Measurements from ENCODE around the gene TMED4. TPM values are rescaled to one million over a fixed set of nuclear protein-coding genes. Genes with fewer than 3 reads are reported as not detected.

Gene TMED4
- total and polyA plus RNA-seq, 7 donors, result 29.8 to 64.4 (median 43.6) TPM

DNA sequence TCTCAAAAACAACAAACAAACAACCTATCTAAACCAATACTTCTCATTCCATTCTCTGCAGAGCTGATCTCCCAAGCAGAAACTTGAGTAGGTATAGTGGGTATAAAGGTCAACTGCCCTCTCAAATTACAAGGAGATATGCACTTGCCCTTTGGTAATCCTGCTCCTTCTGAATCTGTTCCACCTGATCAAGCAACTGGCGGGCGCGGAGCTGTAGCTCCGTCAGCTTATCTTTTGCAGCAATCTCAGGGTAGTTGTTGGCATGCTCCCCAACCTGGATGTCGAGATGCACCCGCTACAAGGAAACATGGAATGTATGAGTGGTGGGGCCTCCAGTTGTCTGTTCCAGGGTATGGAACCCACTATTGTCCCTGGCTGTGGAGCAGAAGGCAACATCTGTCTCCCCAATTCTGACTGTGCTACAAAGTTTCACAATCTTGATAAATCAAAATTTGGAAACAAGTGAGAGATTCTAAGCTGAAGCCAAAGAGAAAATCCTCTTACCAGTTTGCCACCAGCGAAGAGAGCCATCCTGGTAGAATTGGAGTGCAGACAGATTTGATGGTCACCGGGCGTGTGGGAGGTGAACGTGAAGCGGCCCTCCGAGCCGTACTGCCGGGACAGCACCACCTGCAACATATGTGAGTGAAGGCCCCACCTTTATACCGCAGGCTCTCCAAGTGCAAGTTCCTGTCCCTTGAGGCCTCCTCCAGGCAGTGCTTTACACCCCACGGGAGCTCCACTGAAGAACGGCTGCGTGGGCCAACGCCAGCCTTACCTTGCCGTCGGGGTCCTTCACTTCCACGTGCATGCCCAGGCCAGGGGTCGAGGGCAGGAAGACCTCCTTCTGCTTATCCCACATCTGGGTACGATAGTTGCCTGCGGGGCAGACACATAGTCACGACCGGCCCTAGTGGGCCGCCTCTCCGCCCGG lies 819 bp downstream of the TMED4 start:
- intact Hi-C loops (cut with DNase I), result loop anchor here in 1 of 2 donors (10.0 kb wide), 1 partner anchor 554 kb away; no protein-coding TSS in a partner anchor
- no peaks in the 10 kb centered on the region for H3K27me3 ChIP-seq (ENCODE audit: insufficient read depth in 3 of 3, low read length in 2 of 3)
- peak overlapping the region; percentile 94 for H3K27ac ChIP-seq
- H3K4me3 ChIP-seq, result peak overlapping the region; percentile 96
- H3K9me3 ChIP-seq, result no peaks in the 10 kb centered on the region
- TF ChIP-seq, protein P1, sequence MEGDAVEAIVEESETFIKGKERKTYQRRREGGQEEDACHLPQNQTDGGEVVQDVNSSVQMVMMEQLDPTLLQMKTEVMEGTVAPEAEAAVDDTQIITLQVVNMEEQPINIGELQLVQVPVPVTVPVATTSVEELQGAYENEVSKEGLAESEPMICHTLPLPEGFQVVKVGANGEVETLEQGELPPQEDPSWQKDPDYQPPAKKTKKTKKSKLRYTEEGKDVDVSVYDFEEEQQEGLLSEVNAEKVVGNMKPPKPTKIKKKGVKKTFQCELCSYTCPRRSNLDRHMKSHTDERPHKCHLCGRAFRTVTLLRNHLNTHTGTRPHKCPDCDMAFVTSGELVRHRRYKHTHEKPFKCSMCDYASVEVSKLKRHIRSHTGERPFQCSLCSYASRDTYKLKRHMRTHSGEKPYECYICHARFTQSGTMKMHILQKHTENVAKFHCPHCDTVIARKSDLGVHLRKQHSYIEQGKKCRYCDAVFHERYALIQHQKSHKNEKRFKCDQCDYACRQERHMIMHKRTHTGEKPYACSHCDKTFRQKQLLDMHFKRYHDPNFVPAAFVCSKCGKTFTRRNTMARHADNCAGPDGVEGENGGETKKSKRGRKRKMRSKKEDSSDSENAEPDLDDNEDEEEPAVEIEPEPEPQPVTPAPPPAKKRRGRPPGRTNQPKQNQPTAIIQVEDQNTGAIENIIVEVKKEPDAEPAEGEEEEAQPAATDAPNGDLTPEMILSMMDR (IDR thresholded peaks at IDR 0.05), result no peak
- no peak for DNase-seq
- peak; percentile 10 to 14 (median 13) for ATAC-seq
- H3K36me3 ChIP-seq (ENCODE audit: insufficient read depth in 1 of 2, low read depth in 1 of 2), result peaks cover 0 to 47% of the 10 kb centered on the region in 2 donors
- WGBS, 3 donors, result 8 to 12% (median 10%) methylated on average over 30 of the region's 30 CpGs
- H3K4me1 ChIP-seq, result peaks cover 22% of the 10 kb centered on the region

DNA sequence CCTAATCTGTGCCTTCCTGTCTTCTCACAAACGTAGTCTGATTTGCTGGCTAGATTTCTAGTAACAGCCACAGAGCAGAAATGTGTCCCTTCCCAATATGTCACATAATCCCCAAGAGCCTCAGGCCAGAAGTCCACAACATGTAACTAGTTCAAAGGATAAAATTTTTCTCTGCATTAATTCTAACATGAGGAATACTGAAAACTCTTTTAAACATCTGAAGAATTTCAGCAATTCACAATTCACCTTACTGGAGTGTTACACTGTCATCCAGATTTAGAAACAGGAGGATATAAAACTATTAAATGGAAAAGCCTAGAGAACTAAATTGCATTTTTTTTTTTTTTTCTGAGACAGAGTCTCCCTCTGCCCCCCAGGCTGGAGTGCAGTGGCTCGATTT lies 5.8 kb downstream of the TMED4 start:
- H3K9me3 ChIP-seq, result no peaks in the 10 kb centered on the region
- intact Hi-C loops (cut with DNase I), result no loop called here
- peaks cover 13 to 80% of the 10 kb centered on the region in 2 donors for H3K36me3 ChIP-seq (ENCODE audit: insufficient read depth in 1 of 2, low read depth in 1 of 2)
- WGBS, 3 donors, result 56 to 73% (median 58%) methylated on average over 2 of the region's 2 CpGs
- TF ChIP-seq, protein P1 (IDR thresholded peaks at IDR 0.05), result no peak
- ATAC-seq, result no peak
- DNase-seq, result no peak
- H3K4me3 ChIP-seq, result no peak overlapping the region
- H3K4me1 ChIP-seq, result peaks cover 35% of the 10 kb centered on the region
- no peak overlapping the region for H3K27ac ChIP-seq
- H3K27me3 ChIP-seq (ENCODE audit: insufficient read depth in 3 of 3, low read length in 2 of 3), result no peaks in the 10 kb centered on the region

DNA sequence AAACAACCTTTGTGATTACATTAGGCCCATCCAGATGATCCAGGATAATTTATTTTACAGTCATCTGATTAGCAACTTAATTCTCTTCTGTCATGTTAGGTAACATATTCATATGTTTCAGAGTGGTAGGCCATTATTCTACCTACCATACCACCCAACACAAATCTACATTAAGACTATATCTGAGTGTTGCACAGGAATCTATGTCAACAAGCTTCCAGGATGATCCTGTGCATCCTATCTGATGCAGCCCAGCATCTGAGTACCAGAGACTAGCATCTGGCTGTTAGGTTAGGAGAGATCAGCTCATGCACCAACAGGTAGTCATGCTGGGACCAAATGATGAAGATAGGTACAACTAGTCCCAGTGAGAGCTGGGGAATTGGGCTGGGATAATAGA lies 7.0 kb downstream of the TMED4 start:
- no peaks in the 10 kb centered on the region for H3K27me3 ChIP-seq (ENCODE audit: insufficient read depth in 3 of 3, low read length in 2 of 3)
- peaks cover 18 to 82% of the 10 kb centered on the region in 2 donors for H3K36me3 ChIP-seq (ENCODE audit: insufficient read depth in 1 of 2, low read depth in 1 of 2)
- no peak overlapping the region for H3K27ac ChIP-seq
- DNase-seq (no peak), ATAC-seq (no peak)
- no peaks in the 10 kb centered on the region for H3K9me3 ChIP-seq
- intact Hi-C loops (cut with DNase I), result no loop called here
- H3K4me1 ChIP-seq, result peaks cover 23% of the 10 kb centered on the region
- TF ChIP-seq, protein P1 (IDR thresholded peaks at IDR 0.05), result no peak
- H3K4me3 ChIP-seq, result peak overlapping the region; percentile 97

DNA sequence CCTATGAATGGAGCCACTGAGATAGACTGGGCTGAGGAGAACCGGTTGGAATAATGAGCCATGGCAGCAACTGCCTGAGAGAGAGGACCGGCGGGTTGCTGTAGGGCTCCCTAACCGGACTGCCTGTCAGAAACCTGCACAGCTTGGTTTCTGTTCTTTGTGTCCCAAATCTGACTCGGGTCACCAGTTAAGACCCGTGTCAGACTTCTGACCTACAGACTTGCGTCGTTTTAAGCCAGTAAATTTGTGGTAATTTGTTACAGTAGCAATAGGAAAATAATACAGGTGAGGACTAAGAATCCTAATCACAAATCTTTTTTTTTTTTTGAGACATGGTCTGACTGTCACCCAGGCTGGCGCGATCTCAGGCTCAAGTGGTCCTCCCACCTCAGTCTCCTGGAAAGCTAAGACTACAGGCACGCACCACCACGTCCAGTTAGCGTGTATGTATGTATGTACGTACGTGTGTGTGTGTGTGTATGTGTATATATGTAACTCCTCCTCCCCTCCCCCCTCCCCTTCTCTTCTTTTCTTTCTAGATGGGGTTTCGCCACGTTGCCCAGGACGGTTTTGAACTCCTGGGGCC lies 7.7 kb downstream of the TMED4 start:
- H3K4me1 ChIP-seq, result peaks cover 19% of the 10 kb centered on the region
- ATAC-seq (no peak), DNase-seq (no peak)
- no peaks in the 10 kb centered on the region for H3K9me3 ChIP-seq
- intact Hi-C loops (cut with DNase I), result no loop called here
- H3K27me3 ChIP-seq (ENCODE audit: insufficient read depth in 3 of 3, low read length in 2 of 3), result no peaks in the 10 kb centered on the region
- TF ChIP-seq, protein P1 (IDR thresholded peaks at IDR 0.05), result no peak
- H3K27ac ChIP-seq, result peak overlapping the region; percentile 95
- H3K36me3 ChIP-seq (ENCODE audit: insufficient read depth in 1 of 2, low read depth in 1 of 2), result peaks cover 18 to 82% of the 10 kb centered on the region in 2 donors
- H3K4me3 ChIP-seq, result peak overlapping the region; percentile 97
- WGBS, 3 donors, result 21 to 26% (median 23%) methylated on average over 18 of the region's 18 CpGs

All from psoas muscle (tissue), 8 donors.